GM21576 (cell line): Measurements from ENCODE around the gene MARVELD3.
"Not testable (repeated sequence)": the region's sequence is repeated elsewhere in the genome, so short reads cannot be mapped to it uniquely, and the experiment has no call there.

Experiments used
- ATAC-seq: cut with Tn5 transposase; IDR thresholded peaks from one replicate; pipeline ENCODE4 v1.9.1; 2021; ENCODE audit warnings: mild to moderate bottlenecking, moderate library complexity; ENCODE audit not compliant: unreplicated experiment

Gene MARVELD3

DNA sequence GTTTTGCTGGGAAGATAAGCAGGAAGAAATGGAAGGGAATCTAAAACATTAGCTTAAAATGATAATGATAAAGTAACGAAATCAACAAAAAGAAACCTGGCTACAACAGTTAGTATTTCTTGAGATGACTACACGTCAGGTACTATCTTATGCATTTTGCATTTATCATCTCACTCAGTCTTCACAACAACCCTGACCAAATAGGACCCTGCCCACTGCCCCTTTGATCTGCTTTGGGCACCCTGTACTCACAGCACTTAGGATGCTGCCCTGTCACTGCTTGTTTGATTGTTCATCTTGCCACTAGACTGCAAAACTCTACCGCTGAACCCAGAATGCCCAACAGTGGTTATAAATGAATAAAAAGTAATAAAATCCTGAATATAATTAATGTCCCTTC lies 45.2 kb downstream of the MARVELD3 start:
- no peak for ATAC-seq

DNA sequence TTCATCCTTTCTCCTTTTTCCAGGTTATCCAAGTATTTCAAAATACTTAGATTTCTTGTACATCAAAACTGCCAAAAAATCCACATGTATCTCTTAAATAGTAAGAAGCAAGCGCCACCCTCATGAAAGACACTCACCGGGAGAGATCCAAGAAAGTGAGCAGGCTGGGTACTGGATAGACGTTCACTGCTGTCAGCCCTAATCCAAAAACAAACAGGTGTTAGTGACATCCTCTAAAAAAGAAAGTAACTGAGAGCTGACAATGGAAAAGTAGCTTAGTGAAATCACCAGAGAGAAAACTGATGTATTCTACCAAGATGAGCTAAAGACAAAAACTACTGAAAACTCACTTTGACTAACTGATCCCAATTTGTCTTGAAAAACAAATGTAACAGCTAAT lies 46.1 kb downstream of the MARVELD3 start:
- no peak for ATAC-seq

DNA sequence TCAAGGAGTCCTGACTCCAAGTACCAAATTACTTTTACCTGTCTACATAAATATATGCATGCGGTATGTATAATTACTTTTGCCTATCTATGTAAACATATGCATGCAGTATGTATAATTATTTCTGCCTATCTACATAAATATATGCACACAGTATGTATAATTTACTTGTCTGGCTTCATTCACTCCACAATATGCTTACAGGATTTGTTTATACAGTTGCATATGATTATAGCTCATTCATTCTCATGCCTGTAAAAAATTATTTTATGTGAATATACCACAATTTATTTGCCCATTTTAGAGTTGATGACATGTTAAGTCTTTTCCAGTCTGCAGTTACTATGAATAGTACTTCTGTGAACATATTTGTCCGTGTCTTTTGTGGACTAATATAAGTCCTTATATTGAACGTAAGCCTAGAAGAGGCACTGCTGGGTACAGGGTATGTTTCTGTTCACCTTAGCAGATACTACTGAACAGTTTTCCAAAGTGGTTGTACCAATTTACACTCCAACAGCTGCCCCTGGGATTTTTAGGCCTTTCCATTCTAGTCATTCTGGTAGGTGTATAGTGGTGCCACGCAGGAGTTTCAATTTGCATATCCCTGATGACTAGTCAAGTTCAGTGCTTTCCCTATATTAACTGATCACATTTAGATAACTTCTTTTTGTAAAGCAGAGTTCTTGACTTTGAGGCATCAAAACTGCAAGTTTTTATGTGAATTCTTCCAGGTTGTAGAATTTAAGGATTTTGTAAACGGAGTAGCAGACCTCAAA lies 47.0 kb downstream of the MARVELD3 start:
- ATAC-seq = no peak

DNA sequence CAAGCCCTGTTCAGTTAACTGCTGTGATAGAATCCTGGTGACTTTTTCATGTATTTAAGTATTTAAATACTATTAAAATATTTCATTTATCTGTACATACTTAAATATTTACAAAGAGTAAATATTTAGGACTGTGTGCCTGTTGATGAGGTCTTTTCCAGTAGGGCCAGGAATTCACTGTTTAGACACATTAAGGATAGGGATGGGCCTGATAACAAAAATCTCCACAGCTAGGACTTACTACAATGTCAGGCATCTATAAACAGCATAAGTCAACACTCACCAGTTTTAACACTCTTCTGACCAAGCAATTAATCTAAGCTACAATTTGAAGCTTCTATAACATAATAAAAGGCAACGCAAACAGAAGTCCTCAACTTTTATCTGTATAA lies 47.6 kb downstream of the MARVELD3 start:
- ATAC-seq = no peak

DNA sequence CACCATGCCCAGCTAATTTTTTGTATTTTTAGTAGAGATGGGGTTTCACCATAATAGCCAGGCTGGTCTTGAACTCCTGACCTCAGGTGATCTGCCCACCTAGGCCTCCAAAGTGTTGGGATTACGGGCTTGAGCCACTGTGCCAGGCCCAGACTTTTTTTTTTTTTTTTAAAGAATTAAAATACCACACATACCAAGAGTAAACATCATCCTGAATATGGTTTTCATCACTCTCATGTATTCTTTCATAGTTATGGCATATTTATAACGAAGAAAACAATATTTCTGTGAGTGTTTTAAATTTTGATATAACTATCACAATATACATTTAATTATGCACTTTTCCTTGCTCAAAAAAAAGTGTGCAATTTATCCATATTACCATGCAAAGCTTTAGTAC lies 48.2 kb downstream of the MARVELD3 start:
- ATAC-seq = no peak

DNA sequence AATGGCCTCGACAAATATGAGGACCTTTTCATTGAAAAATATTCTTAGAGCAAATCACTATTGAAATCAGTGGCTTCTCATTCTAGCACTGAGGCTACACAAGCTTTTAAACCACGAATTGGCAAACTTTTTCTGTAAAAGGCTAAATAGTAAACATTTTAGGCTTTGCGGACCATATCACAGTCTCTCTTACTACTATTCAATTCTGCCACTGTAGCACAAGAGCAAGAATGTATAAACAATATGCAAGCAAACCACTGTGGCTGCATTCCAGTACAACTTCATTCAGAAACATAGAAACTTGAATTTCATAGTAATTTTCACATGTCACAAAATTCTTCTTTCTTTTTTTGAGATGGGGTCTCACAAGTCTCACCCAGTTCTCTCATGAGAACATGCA lies 49.4 kb downstream of the MARVELD3 start:
- no peak for ATAC-seq

DNA sequence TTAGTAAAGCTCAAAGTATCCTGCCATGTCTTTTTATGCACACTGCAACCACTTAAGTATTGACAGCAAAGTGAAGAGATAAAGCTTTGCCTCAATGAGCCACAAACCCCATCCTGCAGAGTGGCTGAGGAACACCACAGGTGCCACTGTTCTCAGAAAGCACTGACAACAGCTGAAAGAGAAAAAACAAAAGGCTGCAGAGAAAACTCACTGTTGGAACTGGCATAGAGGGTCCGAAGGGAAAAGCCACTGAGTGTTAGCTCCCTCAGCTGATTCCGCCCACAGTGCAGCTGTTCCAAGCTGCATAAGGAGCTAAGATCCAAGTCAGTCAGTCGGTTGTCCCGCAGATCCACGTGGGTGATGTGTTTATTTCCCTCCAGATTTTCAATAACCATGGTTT lies 50.3 kb downstream of the MARVELD3 start:
- no peak for ATAC-seq

DNA sequence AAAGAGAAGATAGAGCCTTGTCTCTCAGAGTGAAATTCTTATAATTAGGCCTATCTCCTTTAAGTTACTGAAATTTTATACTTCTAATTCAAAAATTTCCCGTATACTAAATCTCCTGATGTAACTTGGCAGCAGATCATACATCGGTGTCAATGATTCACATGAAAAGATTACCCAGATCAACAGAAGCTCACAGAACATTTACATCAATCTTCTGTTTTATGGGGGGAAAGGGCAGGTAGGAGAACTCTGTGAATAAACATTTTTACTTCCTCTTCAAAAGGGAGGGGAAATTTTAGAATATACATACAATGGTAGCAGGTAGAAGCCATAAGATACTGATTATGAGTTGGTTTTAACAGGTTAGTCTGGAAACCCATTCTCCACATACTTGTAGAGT lies 55.4 kb downstream of the MARVELD3 start:
- no peak for ATAC-seq

DNA sequence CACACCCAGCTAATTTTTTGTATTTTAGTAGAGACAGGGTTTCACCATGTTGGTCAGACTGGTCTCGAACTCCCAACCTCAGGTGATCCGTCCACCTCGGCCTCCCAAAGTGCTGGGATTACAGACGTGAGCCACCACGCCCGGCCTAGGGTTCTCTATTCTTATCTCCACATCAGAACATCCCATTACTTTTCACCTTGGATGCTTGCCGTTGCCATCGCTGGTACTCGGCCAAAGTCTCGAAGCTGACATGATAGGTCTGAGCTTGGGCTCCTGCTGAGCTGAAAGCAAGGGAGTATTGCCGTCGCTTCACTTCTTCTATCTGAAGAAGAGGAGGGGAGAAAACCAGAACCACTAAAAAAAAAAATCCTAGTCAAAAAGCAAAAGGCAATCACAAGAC lies 58.3 kb downstream of the MARVELD3 start:
- ATAC-seq = not testable (repeated sequence)
